Neural cell (in vitro differentiated cells): ENCODE measurements around the gene SSBP4.

Source experiments
- MXI1 ChIP-seq: fragments of 450-650 bp; conservative IDR thresholded peaks from 2 replicates; pipeline ENCODE4 v1.6.1; 2014; ENCODE audit warnings: antibody characterized with exemption, mild to moderate bottlenecking; ENCODE audit not compliant: poor library complexity, severe bottlenecking
- POLR2AphosphoS5 ChIP-seq: IDR thresholded peaks from 2 replicates; pipeline ENCODE4 v1.6.1; 2012
- SMC3 ChIP-seq: fragments of 450-650 bp; conservative IDR thresholded peaks from 2 replicates; pipeline ENCODE4 v1.6.1; 2014; ENCODE audit warnings: antibody characterized with exemption, mild to moderate bottlenecking, moderate library complexity; ENCODE audit not compliant: poor library complexity
- TAF1 ChIP-seq: IDR thresholded peaks from 2 replicates; pipeline ENCODE4 v1.6.1; 2012; ENCODE audit warnings: low read depth
- TF ChIP-seq, protein P1 (sequence below): IDR thresholded peaks from 2 replicates; pipeline ENCODE4 v1.6.1; 2012; ENCODE audit warnings: borderline replicate concordance
- TF ChIP-seq, protein P2 (sequence below): fragments of 450-650 bp; IDR thresholded peaks from 2 replicates; pipeline ENCODE4 v1.5.1; 2014; ENCODE audit warnings: antibody characterized with exemption, mild to moderate bottlenecking, moderate library complexity; ENCODE audit not compliant: poor library complexity, severe bottlenecking

DNA sequence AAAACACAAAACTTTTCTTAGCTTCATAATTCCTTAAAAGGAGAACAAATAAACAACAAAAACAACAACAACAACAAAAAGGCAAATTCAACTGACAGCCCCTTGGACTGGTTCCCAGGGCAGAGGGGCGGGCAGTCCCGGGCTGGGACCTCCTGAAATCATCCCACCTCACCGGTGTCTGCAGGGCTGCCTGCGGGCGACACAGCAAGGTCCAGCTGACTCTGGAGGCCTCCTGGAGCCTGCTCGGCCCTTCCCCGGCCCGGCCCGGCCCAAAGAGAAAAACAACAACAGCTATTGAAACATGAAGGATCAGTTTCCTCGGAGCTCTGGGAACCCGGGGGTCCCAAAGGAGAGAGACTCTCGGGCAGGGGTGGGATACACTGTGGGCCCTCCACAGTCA, 23.7 kb downstream of the SSBP4 start:
- TF ChIP-seq MXI1, result no peak
- no peak for TF ChIP-seq POLR2AphosphoS5
- TF ChIP-seq, protein P1, sequence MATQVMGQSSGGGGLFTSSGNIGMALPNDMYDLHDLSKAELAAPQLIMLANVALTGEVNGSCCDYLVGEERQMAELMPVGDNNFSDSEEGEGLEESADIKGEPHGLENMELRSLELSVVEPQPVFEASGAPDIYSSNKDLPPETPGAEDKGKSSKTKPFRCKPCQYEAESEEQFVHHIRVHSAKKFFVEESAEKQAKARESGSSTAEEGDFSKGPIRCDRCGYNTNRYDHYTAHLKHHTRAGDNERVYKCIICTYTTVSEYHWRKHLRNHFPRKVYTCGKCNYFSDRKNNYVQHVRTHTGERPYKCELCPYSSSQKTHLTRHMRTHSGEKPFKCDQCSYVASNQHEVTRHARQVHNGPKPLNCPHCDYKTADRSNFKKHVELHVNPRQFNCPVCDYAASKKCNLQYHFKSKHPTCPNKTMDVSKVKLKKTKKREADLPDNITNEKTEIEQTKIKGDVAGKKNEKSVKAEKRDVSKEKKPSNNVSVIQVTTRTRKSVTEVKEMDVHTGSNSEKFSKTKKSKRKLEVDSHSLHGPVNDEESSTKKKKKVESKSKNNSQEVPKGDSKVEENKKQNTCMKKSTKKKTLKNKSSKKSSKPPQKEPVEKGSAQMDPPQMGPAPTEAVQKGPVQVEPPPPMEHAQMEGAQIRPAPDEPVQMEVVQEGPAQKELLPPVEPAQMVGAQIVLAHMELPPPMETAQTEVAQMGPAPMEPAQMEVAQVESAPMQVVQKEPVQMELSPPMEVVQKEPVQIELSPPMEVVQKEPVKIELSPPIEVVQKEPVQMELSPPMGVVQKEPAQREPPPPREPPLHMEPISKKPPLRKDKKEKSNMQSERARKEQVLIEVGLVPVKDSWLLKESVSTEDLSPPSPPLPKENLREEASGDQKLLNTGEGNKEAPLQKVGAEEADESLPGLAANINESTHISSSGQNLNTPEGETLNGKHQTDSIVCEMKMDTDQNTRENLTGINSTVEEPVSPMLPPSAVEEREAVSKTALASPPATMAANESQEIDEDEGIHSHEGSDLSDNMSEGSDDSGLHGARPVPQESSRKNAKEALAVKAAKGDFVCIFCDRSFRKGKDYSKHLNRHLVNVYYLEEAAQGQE, result no peak
- TF ChIP-seq, protein P2, sequence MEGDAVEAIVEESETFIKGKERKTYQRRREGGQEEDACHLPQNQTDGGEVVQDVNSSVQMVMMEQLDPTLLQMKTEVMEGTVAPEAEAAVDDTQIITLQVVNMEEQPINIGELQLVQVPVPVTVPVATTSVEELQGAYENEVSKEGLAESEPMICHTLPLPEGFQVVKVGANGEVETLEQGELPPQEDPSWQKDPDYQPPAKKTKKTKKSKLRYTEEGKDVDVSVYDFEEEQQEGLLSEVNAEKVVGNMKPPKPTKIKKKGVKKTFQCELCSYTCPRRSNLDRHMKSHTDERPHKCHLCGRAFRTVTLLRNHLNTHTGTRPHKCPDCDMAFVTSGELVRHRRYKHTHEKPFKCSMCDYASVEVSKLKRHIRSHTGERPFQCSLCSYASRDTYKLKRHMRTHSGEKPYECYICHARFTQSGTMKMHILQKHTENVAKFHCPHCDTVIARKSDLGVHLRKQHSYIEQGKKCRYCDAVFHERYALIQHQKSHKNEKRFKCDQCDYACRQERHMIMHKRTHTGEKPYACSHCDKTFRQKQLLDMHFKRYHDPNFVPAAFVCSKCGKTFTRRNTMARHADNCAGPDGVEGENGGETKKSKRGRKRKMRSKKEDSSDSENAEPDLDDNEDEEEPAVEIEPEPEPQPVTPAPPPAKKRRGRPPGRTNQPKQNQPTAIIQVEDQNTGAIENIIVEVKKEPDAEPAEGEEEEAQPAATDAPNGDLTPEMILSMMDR, result no peak
- no peak for TF ChIP-seq TAF1
- no peak for TF ChIP-seq SMC3
